Prostate gland (tissue), 2 donors: ENCODE measurements around the gene SH2D4B. TPM values are rescaled to one million over a fixed set of nuclear protein-coding genes. Genes with fewer than 3 reads are reported as not detected.
A peak's percentile ranks its signal among the peaks of the same experiment; 100 is the strongest.

Experiments used
- DNase-seq: peaks from one replicate; pipeline ENCODE4 v3.0.0-alpha.2; 2019; ENCODE audit warnings: low spot score
- H3K27ac ChIP-seq, 2 donors: fragments of 200-600 bp; sonication (generic); 2 replicates each; pipeline ENCODE4 v1.5.1; 2017 to 2019
- H3K27me3 ChIP-seq: fragments of 200-600 bp; sonication (generic); replicated peaks from 2 replicates; pipeline ENCODE4 v1.5.1; 2019; ENCODE audit not compliant: insufficient read depth
- H3K36me3 ChIP-seq, 2 donors: fragments of 200-600 bp; sonication (generic); 1 replicate in 1 of 2; 2 replicates in 1 of 2; pipeline versions ENCODE4 v1.5.1 to v1.8.1; 2017 to 2019
- H3K4me1 ChIP-seq: fragments of 200-600 bp; sonication (generic); replicated peaks from 2 replicates; pipeline ENCODE4 v1.5.1; 2019
- H3K4me3 ChIP-seq, 2 donors: fragments of 200-600 bp; sonication (generic); 2 replicates each; pipeline ENCODE4 v1.5.1; 2017 to 2019
- H3K9me3 ChIP-seq: fragments of 200-600 bp; sonication (generic); 2 replicates; pipeline ENCODE4 v1.5.1; 2017
- CTCF ChIP-seq, 4 experiments: fragments of 200-600 bp in 2 of 4; fragments of 450-650 bp in 2 of 4; sonication (generic) in 2 of 4; IDR thresholded peaks; 1 replicate in 3 of 4; 2 replicates in 1 of 4; pipeline ENCODE4 v1.5.1; 2016 to 2019; ENCODE audit warnings: antibody characterized with exemption in 4 of 4, mild to moderate bottlenecking in 2 of 4, moderate library complexity in 2 of 4
- POLR2A ChIP-seq: fragments of 450-650 bp; IDR thresholded peaks from one replicate; pipeline ENCODE4 v1.6.1; 2016; ENCODE audit warnings: antibody characterized with exemption, mild to moderate bottlenecking
- POLR2AphosphoS5 ChIP-seq: sonication (generic); formaldehyde crosslinking; IDR thresholded peaks from one replicate; pipeline ENCODE4 v1.6.1; 2017; ENCODE audit warnings: antibody characterized with exemption
- WGBS: methylation state at CpG from one replicate; pipeline ENCODE4 v1.1.5; 2018; 5-methylcytosine and 5-hydroxymethylcytosine counted together
- intact Hi-C: fragments of 100-400 bp; cut with DNase I; formaldehyde crosslinking; loops from one replicate; pipeline ENCODE4 v1.14.2; 2022
- total RNA-seq, 2 donors: library from RNA; depleted of rRNA; stranded (reverse); fragments of >200 nt; gene quantifications; one replicate each; pipeline ENCODE4 v1.1.0, GENCODE V29; 2016

Gene SH2D4B
- total RNA-seq, 2 donors from 2014 or later = 0.40 TPM; not detected in 1

GRCh38 chr10:80504897-80505465, 32.7 kb upstream of the SH2D4B start:
- intact Hi-C loops = loop anchor here (1.0 to 5.0 kb wide), 2 partner anchors 61 to 123 kb away; no protein-coding TSS in a partner anchor
- DNase-seq = no peak
- H3K9me3 ChIP-seq = no peaks in the 10 kb centered on the region
- TF ChIP-seq CTCF (IDR thresholded peaks at IDR 0.05) = no peak
- TF ChIP-seq POLR2A = no peak
- TF ChIP-seq POLR2AphosphoS5 = no peak
- H3K27me3 ChIP-seq = no peaks in the 10 kb centered on the region
- peak overlapping the region; percentile 54 to 64 for H3K27ac ChIP-seq
- WGBS = 62% methylated on average over 5 of the region's 5 CpGs
- no peak overlapping the region for H3K4me3 ChIP-seq
- H3K36me3 ChIP-seq = peaks cover 0 to 2% of the 10 kb centered on the region in 2 donors
- H3K4me1 ChIP-seq = peaks cover 17% of the 10 kb centered on the region

GRCh38 chr10:80506189-80506575, 31.5 kb upstream of the SH2D4B start:
- WGBS = 39% methylated on average over 6 of the region's 6 CpGs
- Histone ChIP-seq H3K27me3 (no peaks in the 10 kb centered on the region), H3K4me3 (no peak overlapping the region), H3K4me1 (peaks cover 17% of the 10 kb centered on the region), H3K9me3 (no peaks in the 10 kb centered on the region), H3K36me3 (peaks cover 0 to 2% of the 10 kb centered on the region in 2 donors), H3K27ac (peak overlapping the region; percentile 54 to 64)
- TF ChIP-seq POLR2A (no peak), CTCF (IDR thresholded peaks at IDR 0.05) (no peak), POLR2AphosphoS5 (no peak)
- intact Hi-C loops = loop anchor here (5.0 kb wide), 1 partner anchor 124 kb away; no protein-coding TSS in a partner anchor
- DNase-seq = no peak

- WGBS = 85% methylated on average over 13 of the region's 13 CpGs
- intact Hi-C loops = loop anchor here (5.0 kb wide), 1 partner anchor 125 kb away; no protein-coding TSS in a partner anchor
- H3K27ac ChIP-seq = no peak overlapping the region
- no peak overlapping the region for H3K4me3 ChIP-seq
- TF ChIP-seq POLR2A (no peak), POLR2AphosphoS5 (no peak), CTCF (IDR thresholded peaks at IDR 0.05) (no peak)
- DNase-seq = no peak
- peaks cover 0 to 2% of the 10 kb centered on the region in 2 donors for H3K36me3 ChIP-seq
- no peaks in the 10 kb centered on the region for H3K9me3 ChIP-seq
- H3K4me1 ChIP-seq = peaks cover 17% of the 10 kb centered on the region
- no peaks in the 10 kb centered on the region for H3K27me3 ChIP-seq
Observed at GRCh38 chr10:80506836-80507487, 30.7 kb upstream of the SH2D4B start.

GRCh38 chr10:80509108-80509402, 28.6 kb upstream of the SH2D4B start:
- H3K9me3 ChIP-seq = no peaks in the 10 kb centered on the region
- H3K27me3 ChIP-seq = no peaks in the 10 kb centered on the region
- H3K4me1 ChIP-seq = peaks cover 16% of the 10 kb centered on the region
- TF ChIP-seq POLR2AphosphoS5 = no peak
- TF ChIP-seq POLR2A = no peak
- TF ChIP-seq CTCF (IDR thresholded peaks at IDR 0.05) = no peak
- intact Hi-C loops = loop anchor here (5.0 kb wide), 1 partner anchor 127 kb away; no protein-coding TSS in a partner anchor
- H3K36me3 ChIP-seq = peaks cover 0 to 2% of the 10 kb centered on the region in 2 donors
- H3K4me3 ChIP-seq = no peak overlapping the region
- no peak for DNase-seq
- WGBS = 91% methylated on average over 8 of the region's 8 CpGs
- H3K27ac ChIP-seq = peak overlapping the region in 1 of 2 donors; percentile 19
